ENCODE data around the gene CPNE9.

Gene CPNE9

GRCh38 chr3:9703736-9704346 is at the start of gene CPNE9:
TSS of gene CPNE9 (plus strand) at chr3:9703833. CDS start at chr3:9703997, 164 bp downstream.
- no peak for DNase-seq

GRCh38 chr3:9659849-9660248 is 43.8 kb upstream of the CPNE9 start:
- no peak for DNase-seq

- DNase-seq = no peak
Measured at GRCh38 chr3:9660972-9661371, 42.7 kb upstream of the CPNE9 start.

GRCh38 chr3:9664119-9664751 is 39.4 kb upstream of the CPNE9 start:
- DNase-seq = no peak

- no peak for DNase-seq
Measured at GRCh38 chr3:9666704-9667445, 36.8 kb upstream of the CPNE9 start.

GRCh38 chr3:9669277-9669676 is 34.4 kb upstream of the CPNE9 start:
- DNase-seq = no peak

GRCh38 chr3:9669720-9670432 is 33.8 kb upstream of the CPNE9 start:
- DNase-seq = no peak

- DNase-seq = no peak
Measured at GRCh38 chr3:9673082-9673481, 30.6 kb upstream of the CPNE9 start.

- no peak for DNase-seq
Measured at GRCh38 chr3:9673752-9674151, 29.9 kb upstream of the CPNE9 start.

- no peak for DNase-seq
Measured at GRCh38 chr3:9675736-9676290, 27.8 kb upstream of the CPNE9 start.

GRCh38 chr3:9676785-9677184 is 26.8 kb upstream of the CPNE9 start:
- no peak for DNase-seq

- DNase-seq = no peak
Measured at GRCh38 chr3:9678493-9678892, 25.1 kb upstream of the CPNE9 start.

- DNase-seq = no peak
Measured at GRCh38 chr3:9679476-9680080, 24.1 kb upstream of the CPNE9 start.

- no peak for DNase-seq
Measured at GRCh38 chr3:9681011-9681722, 22.5 kb upstream of the CPNE9 start.

- DNase-seq = no peak
Measured at GRCh38 chr3:9681723-9682081, 21.9 kb upstream of the CPNE9 start.

- no peak for DNase-seq
Measured at GRCh38 chr3:9682096-9682495, 21.5 kb upstream of the CPNE9 start.

- DNase-seq = no peak
Measured at GRCh38 chr3:9683426-9683825, 20.2 kb upstream of the CPNE9 start.

GRCh38 chr3:9685216-9686049 is 18.2 kb upstream of the CPNE9 start:
- DNase-seq = no peak

- no peak for DNase-seq
Measured at GRCh38 chr3:9686050-9686550, 17.5 kb upstream of the CPNE9 start.

GRCh38 chr3:9686703-9687102 is 16.9 kb upstream of the CPNE9 start:
- no peak for DNase-seq

GRCh38 chr3:9687514-9687913 is 16.1 kb upstream of the CPNE9 start:
- no peak for DNase-seq

Measured in DMS79 (cell line).